ENCODE data around the gene ZNF524. TPM values are rescaled to one million over a fixed set of nuclear protein-coding genes. Genes with fewer than 3 reads are reported as not detected.

Gene ZNF524
- total RNA-seq, 1 donor from 2014 or later, result 21.2 TPM

DNA sequence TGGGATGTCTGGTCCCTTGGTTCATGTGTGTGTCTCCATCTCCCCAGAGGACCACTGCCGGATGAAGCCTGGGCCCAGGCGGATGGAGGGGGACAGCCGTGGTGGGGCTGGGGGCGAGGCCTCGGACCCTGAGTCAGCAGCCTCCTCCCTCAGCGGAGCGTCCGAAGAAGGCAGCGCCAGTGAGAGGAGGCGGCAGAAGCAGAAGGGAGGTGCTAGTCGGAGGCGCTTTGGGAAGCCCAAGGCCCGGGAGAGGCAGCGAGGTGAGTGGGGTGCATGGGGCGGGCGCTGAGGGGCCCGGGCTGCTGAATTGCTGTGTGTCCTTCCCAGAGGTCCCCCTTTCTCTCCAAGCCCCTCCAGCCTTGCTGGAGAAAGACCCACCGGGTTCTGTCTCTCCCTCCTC lies 51.1 kb downstream of the ZNF524 start:
- intact Hi-C loops (cut with micrococcal nuclease), result loop anchor here (5.0 to 10.0 kb wide), 2 partner anchors 664 to 1784 kb away; partner anchors contain the start of genes MYADM and ZSCAN5A

DNA sequence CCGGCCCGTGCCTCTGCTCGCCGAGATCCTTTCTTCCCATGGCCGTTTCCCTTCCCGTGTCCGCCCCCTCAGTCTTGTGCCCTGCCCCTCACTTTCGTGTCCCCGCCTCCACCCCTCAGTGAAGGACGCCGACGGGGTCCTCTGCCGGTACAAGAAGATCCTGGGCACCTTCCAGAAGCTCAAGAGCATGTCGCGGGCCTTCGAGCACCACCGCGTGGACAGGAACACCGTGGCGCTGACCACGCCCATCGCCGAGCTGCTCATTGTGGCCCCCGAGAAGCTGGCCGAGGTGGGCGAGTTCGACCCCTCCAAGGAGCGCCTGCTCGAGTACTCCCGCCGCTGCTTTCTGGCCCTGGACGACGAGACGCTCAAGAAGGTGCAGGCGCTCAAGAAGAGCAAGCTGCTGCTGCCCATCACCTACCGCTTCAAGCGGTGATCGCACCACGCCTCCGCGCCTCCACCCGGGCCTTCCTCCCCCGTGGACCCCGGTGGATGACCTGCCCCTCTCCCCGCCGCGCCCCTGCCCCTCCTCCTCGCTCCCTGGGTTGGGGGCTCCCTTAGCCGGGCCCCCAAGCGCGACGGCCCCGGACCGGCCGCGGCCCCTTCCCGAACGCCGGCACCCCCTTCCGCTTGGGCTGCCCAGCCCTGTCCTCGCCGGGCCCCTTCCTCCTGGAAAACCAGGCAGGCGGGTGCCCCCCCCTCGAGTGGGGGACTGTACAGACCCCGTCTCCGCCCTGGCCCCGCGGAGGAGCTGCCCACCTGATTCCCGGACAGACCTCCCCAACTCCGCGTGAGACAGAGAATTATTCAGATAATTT lies 52.4 kb downstream of the ZNF524 start:
- intact Hi-C loops (cut with micrococcal nuclease), result loop anchor here (1.0 to 10.0 kb wide), 3 partner anchors 267 to 1785 kb away; partner anchors contain the start of genes MYADM, RPL28 and ZSCAN5A

Other genes starting within 250 kb of the ZNF524 start
- gene COX6B2, start 245.6 kb upstream of the ZNF524 start, total RNA-seq, result 0.45 and 0.64 TPM in 2 replicates
- not detected in 2 replicates for gene GARIN5B, start 237.0 kb upstream of the ZNF524 start, total RNA-seq
- 0.55 and 0.61 TPM in 2 replicates for gene IL11, start 229.8 kb upstream of the ZNF524 start, total RNA-seq
- not detected in 2 replicates for gene TMEM190, start 223.5 kb upstream of the ZNF524 start, total RNA-seq
- gene TMEM238, start 216.0 kb upstream of the ZNF524 start, total RNA-seq, result 10.3 and 11.7 TPM in 2 replicates
- gene RPL28, start 214.4 kb upstream of the ZNF524 start, total RNA-seq, result 2,481 and 2,547 TPM in 2 replicates
- 213 and 217 TPM in 2 replicates for gene UBE2S, start 192.5 kb upstream of the ZNF524 start, total RNA-seq
- not detected in 2 replicates for gene SHISA7, start 157.0 kb upstream of the ZNF524 start, total RNA-seq
- gene ISOC2, start 138.6 kb upstream of the ZNF524 start, total RNA-seq, result 23.2 and 25.3 TPM in 2 replicates
- not detected in 2 replicates for gene C19orf85, start 135.5 kb upstream of the ZNF524 start, total RNA-seq
- gene ZNF628, start 123.7 kb upstream of the ZNF524 start, total RNA-seq, result 6.6 and 10.3 TPM in 2 replicates
- gene NAT14, start 115.1 kb upstream of the ZNF524 start, total RNA-seq, result 9.3 and 12.3 TPM in 2 replicates
- 0.23 and 0.30 TPM in 2 replicates for gene SSC5D, start 111.9 kb upstream of the ZNF524 start, total RNA-seq
- not detected in 2 replicates for gene SBK2, start 63.2 kb upstream of the ZNF524 start, total RNA-seq
- gene SBK3, start 54.7 kb upstream of the ZNF524 start, total RNA-seq, result not detected in 2 replicates
- gene ZNF579, start 19.4 kb upstream of the ZNF524 start, total RNA-seq, result 6.5 and 6.7 TPM in 2 replicates
- 14.4 and 14.7 TPM in 2 replicates for gene FIZ1, start 771 bp upstream of the ZNF524 start, total RNA-seq
- 12.3 and 13.2 TPM in 2 replicates for gene ZNF865, start 5.4 kb downstream of the ZNF524 start, total RNA-seq
- 4.9 and 5.0 TPM in 2 replicates for gene ZNF784, start 24.3 kb downstream of the ZNF524 start, total RNA-seq
- gene ZNF580, start 40.7 kb downstream of the ZNF524 start, total RNA-seq, result 29.9 and 30.8 TPM in 2 replicates
- gene ZNF581, start 43.4 kb downstream of the ZNF524 start, total RNA-seq, result 21.0 and 22.4 TPM in 2 replicates
- 6.5 and 7.0 TPM in 2 replicates for gene CCDC106, start 47.9 kb downstream of the ZNF524 start, total RNA-seq
- 298 and 303 TPM in 2 replicates for gene U2AF2, start 54.7 kb downstream of the ZNF524 start, total RNA-seq
- 58.3 and 59.3 TPM in 2 replicates for gene EPN1, start 74.9 kb downstream of the ZNF524 start, total RNA-seq
- not detected in 2 replicates for gene NLRP9, start 138.1 kb downstream of the ZNF524 start, total RNA-seq
- not detected in 2 replicates for gene RFPL4A, start 158.8 kb downstream of the ZNF524 start, total RNA-seq
- not detected in 2 replicates for gene RFPL4AL1, start 168.8 kb downstream of the ZNF524 start, total RNA-seq
- not detected in 2 replicates for gene NLRP11, start 231.7 kb downstream of the ZNF524 start, total RNA-seq
- not detected in 2 replicates for gene NLRP4, start 236.3 kb downstream of the ZNF524 start, total RNA-seq